Mucosa of stomach (tissue), 1 donor: Measurements from ENCODE around the gene BAHCC1.

Experiments
- H3K27me3 ChIP-seq: one replicate; pipeline ENCODE4 v1.7.0; 2013; ENCODE audit warnings: mild to moderate bottlenecking, low read length; ENCODE audit not compliant: control insufficient read depth, insufficient read depth
- H3K36me3 ChIP-seq: one replicate; pipeline ENCODE4 v1.7.0; 2013; ENCODE audit warnings: low read length; ENCODE audit not compliant: control insufficient read depth, insufficient read depth
- H3K4me1 ChIP-seq: one replicate; pipeline ENCODE4 v1.7.0; 2013; ENCODE audit warnings: mild to moderate bottlenecking, low read length; ENCODE audit not compliant: control insufficient read depth, insufficient read depth
- H3K4me3 ChIP-seq: one replicate; pipeline ENCODE4 v1.7.0; 2013; ENCODE audit warnings: low read length
- H3K9ac ChIP-seq: one replicate; pipeline ENCODE4 v1.7.0; 2013; ENCODE audit warnings: mild to moderate bottlenecking, low read length, moderate library complexity
- H3K9me3 ChIP-seq: one replicate; pipeline ENCODE4 v1.7.0; 2013; ENCODE audit warnings: mild to moderate bottlenecking, low read length, moderate library complexity; ENCODE audit not compliant: control insufficient read depth
- donor health status: Pancreatic carcinoma.

BAHCC1 gene

DNA sequence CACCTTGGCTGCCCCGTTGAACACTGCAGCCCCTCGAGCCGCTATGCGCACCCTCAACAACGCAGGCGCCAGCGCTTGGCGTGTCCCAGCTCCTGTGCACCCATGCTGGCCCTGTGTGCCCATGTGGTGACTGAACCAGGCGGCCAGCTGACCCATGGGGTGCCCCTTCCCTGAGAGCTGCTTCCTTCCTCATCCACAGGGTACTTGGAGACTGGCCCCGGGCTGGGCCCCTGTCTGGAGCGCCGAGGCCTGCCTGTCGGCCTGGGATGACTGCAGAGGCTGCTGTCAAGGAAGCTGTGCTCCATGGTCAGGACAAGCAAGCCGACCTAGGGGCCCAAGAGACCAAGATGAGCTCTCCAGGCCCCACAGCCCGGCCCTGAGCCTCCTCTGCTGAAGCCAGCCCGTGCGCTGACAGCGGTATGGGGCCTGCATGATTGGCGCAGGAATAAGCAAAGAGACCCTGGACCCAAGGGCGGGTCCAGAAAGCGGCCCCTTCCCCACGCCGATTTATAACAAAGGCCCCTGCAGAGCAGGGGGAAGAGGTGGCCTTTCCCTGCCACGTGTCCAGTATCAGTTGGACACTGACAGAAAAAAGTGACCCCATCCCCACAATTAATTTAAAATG is 21.6 kb upstream of the BAHCC1 start:
- no peaks in the 10 kb centered on the region for H3K27me3 ChIP-seq
- H3K9ac ChIP-seq, result no peak overlapping the region
- H3K4me3 ChIP-seq, result no peak overlapping the region
- no peaks in the 10 kb centered on the region for H3K36me3 ChIP-seq
- no peaks in the 10 kb centered on the region for H3K9me3 ChIP-seq
- no peaks in the 10 kb centered on the region for H3K4me1 ChIP-seq

DNA sequence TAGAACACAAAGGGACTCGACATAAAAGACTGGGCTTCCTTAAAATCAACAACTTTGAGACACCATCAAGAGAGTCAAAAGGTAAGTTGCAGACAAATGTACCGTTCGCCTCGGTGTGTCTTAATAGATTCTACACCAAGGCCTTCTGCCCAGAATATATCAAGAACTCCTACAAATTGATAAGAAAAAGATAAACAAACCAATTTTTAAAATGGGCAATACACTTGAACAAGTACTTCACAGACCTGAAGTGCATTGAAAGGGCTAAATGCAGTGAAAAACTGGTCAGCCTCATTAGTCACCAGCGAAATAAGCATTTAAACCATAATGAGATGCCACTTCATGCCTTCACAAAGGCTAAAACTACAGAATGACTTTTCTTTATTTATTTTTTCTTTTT is 20.4 kb upstream of the BAHCC1 start:
- Histone ChIP-seq H3K27me3 (no peaks in the 10 kb centered on the region), H3K36me3 (no peaks in the 10 kb centered on the region), H3K9me3 (no peaks in the 10 kb centered on the region), H3K4me3 (no peak overlapping the region), H3K4me1 (peaks cover 7% of the 10 kb centered on the region), H3K9ac (no peak overlapping the region)

- no peak overlapping the region for H3K9ac ChIP-seq
- no peak overlapping the region for H3K4me3 ChIP-seq
- H3K9me3 ChIP-seq, result no peaks in the 10 kb centered on the region
- H3K36me3 ChIP-seq, result no peaks in the 10 kb centered on the region
- H3K4me1 ChIP-seq, result peaks cover 7% of the 10 kb centered on the region
- no peaks in the 10 kb centered on the region for H3K27me3 ChIP-seq
Observed at GRCh38 chr17:81376946-81377714, 18.1 kb upstream of the BAHCC1 start.

DNA sequence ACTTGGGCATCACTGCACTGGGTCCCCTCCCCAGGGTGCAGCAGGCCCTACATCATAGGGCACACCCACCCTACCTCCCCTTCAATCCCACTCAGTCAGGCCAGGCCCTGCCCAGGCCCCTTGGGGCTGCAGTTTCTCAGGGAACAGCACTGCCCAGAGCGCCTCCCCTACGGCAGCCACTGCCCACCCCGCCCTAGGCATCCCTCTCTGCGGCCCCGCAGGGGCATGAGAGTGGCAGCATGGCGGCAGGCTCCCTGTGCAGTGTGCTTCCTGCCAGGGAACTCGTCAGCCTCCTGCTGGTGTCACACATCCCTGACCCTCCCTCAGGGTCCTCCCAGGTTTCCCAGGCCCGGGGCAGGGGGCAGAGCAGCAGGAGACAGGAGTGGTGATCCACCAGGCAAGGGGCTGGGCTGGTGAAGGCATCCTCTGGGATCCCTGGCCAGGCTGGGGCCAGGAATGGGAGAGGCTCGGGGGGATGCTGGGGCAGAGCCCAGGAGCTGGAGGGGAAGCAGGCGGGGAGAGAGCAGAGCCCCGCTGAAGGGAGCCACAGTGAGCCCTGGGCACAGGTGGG is 16.2 kb upstream of the BAHCC1 start:
- Histone ChIP-seq H3K9ac (peak overlapping the region; percentile 69), H3K9me3 (no peaks in the 10 kb centered on the region), H3K4me1 (peaks cover 7% of the 10 kb centered on the region), H3K4me3 (no peak overlapping the region), H3K27me3 (no peaks in the 10 kb centered on the region), H3K36me3 (no peaks in the 10 kb centered on the region)

DNA sequence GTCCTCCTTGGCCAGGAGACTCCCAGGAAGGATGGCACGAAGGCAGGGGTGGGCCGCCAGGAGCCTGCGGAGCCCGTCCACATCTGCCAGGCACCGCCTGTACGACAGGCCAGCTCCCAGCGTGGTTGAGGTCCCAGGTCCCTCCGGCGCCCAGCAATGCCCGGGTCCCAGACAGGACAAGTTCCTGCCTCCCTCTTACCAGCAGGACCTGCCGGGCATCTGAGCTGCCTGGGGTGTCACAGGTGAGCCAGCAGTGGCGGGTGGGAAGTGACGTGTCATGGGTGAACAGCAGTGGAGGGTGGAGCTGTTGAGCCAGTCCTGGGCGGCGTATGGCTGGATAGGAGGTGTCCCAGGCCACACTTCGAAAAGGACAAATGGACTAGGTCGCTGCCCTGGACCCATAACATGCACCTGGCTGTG is 15.7 kb upstream of the BAHCC1 start:
- Histone ChIP-seq H3K9ac (peak overlapping the region; percentile 69), H3K4me3 (no peak overlapping the region), H3K4me1 (peaks cover 7% of the 10 kb centered on the region), H3K9me3 (no peaks in the 10 kb centered on the region), H3K27me3 (no peaks in the 10 kb centered on the region), H3K36me3 (no peaks in the 10 kb centered on the region)

DNA sequence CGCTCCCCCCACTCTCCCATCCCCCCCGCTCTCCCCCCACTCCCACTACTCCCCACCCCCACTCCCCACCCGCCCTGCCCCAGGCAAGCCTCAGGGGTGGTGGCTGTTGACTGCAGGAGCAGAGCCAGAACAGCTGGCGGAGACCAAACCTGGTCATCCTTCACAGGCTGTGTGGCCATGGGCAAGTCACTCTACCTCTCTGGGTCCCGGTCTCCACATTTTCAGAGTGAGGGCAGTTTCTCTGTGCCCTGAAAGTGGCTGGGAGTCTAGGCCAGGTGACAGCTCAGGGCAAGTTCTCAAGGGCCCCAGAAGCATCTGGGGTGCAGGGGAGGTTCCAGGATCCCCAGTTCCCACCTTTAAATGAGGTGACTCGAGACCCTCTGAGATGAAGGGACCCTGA is 15.1 kb upstream of the BAHCC1 start:
- Histone ChIP-seq H3K9me3 (no peaks in the 10 kb centered on the region), H3K27me3 (peaks cover under 1% of the 10 kb centered on the region), H3K4me3 (no peak overlapping the region), H3K36me3 (no peaks in the 10 kb centered on the region), H3K9ac (no peak overlapping the region), H3K4me1 (peaks cover 7% of the 10 kb centered on the region)

DNA sequence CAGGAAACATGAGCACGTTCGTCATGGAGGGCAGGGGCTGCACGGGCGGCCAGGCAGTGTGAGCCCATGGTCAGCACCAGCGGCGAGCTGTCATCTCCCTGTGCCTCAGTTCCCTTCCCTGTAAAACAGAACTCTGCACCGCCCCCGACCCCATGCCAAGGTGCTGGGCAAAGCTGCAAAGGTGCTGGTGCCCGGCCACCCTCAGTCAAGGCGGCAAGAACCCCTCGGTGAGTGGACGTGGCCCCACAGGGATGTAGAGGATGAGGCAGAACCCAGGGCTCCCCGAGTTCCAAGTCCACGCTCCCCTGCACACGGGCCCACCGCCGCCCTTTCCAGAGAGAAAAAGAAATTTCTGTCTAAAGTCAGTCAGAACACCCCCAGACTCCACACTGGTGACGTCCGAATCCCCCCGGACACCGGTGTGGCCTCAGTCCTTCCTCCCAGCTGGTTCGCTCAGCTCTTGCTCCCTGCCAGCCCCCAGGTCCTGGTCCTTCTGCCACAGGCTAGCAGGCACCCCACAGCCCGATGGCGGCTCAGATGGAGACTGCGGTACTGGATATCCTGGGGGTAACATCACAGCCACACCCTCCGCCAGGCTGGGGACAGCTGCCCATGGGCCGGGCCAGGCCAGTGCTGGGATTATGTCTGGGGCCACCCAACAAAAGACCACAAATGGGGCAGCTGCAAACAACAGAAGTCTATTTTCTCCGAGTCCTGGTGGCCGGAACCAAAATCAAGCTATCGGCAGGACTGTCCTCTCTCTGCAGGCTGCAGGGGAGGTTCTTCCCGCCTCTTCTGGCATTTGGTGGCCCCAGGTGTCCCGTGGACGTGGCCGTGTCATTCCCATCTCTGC is 14.4 kb upstream of the BAHCC1 start:
- H3K9me3 ChIP-seq, result no peaks in the 10 kb centered on the region
- no peak overlapping the region for H3K4me3 ChIP-seq
- H3K36me3 ChIP-seq, result no peaks in the 10 kb centered on the region
- H3K9ac ChIP-seq, result no peak overlapping the region
- H3K27me3 ChIP-seq, result peaks cover 8% of the 10 kb centered on the region
- H3K4me1 ChIP-seq, result peaks cover 13% of the 10 kb centered on the region

DNA sequence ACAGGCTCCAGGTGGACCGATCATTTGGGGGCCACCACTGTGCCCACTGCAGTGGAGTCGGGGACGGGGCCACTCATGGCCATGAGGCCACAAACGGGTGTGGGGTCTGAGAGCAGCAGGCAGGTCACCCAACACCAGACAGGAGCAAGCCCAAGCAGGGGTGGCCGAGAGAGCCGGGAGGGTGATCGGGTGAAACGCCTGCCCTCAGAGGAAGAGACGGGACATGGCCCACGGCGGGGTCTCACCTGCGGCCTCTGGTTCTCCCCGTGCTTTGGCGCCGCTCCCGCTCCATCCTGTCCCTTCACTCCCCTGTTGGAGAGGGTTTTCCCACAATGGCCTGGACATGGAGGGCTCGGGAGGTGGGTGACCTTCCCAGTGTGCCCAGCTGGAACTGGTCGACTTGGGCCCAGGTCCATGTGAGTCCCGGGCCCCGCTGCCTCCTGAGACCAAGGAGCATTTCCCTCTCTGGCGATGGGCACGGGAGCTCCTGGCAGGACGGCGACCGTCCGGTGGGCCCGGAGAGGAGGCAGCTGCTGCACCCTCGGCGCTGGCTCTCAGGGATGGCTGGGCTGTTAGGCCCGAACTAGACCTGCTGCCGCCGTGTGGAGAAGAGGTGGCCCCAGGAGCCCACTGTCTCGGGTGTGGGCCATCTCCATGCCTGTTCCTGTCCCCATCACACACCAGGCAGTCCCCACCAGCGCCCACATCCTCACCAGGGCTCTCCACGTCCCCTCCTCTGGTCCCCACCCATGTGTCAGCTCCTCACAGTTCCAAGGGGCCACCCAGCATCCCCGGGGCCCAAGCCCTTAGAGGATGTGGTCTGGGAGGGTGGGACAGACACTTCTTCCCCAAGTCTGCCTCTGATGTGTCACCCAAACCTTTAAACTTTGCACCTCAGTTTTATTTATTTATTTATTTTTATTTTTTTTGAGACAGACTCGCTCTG is 13.4 kb upstream of the BAHCC1 start:
- H3K4me3 ChIP-seq, result no peak overlapping the region
- no peaks in the 10 kb centered on the region for H3K9me3 ChIP-seq
- peaks cover 13% of the 10 kb centered on the region for H3K27me3 ChIP-seq
- H3K4me1 ChIP-seq, result peaks cover 20% of the 10 kb centered on the region
- H3K9ac ChIP-seq, result no peak overlapping the region
- H3K36me3 ChIP-seq, result no peaks in the 10 kb centered on the region

DNA sequence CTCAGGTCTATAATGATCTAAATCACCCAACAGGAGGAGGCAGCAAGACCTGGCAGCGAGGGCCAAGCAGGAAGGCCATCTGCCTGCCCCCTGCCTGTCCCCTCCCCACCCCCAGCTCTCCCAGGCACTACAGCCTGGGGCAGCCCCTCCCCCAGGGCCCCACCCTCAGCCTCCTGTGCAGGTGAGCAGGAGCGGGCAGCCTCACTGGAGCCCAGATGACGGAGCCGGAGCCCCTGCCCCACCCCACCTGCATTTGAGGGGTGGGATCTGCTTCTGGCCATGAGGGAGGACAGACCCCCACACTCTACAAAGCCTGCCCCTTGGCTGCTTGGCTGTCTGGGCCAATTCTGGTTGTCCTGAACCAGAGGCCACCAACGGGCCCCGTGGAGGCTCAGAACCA is 12.4 kb upstream of the BAHCC1 start:
- Histone ChIP-seq H3K27me3 (peaks cover 13% of the 10 kb centered on the region), H3K9me3 (no peaks in the 10 kb centered on the region), H3K9ac (no peak overlapping the region), H3K36me3 (no peaks in the 10 kb centered on the region), H3K4me3 (no peak overlapping the region), H3K4me1 (peaks cover 23% of the 10 kb centered on the region)

DNA sequence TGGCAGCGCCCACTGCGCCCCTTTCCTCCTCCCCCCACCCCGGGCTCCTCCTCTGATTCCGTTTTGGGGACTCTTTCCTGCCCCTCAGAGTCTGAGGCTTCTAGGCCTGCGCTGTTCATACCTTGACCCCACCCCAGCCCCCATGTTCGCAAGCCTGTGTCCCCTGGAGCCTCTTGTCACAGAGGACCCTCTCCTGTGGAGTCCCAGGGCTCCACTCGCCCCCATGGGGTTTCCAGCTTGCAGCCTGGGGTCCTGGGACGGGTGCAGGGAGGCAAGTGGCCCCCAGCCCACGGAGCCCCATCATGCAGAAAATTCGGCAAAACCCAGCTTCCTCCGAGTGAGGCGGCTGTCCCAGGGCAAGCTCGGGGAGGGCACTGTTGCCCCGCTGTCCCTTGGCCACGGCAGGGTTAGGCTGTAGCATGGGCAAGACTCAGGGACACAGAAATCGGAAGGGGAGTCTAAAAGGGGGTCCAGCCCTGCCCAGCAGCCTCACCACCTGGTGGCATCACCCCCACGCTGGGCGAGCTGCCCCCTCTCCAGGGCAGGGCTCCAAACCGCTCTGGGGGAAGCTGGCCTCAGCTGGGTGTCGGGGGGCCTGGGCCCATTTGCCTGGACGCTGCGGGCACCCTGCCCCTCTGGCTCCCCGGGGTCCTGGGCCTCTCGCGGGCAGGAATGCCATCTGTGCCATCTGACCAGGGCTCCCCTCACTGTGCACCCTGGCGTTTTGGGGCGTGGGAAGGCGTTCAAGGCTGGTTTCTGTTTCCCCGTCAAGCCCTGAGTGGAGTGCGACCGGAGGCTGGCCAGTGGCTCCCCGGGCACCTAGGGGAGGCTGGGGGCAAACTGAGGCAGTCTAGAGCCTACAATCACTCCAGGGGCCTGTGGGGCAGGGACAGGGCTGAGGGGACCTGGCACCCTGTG is 11.5 kb upstream of the BAHCC1 start:
- no peak overlapping the region for H3K4me3 ChIP-seq
- H3K27me3 ChIP-seq, result peaks cover 13% of the 10 kb centered on the region
- no peaks in the 10 kb centered on the region for H3K9me3 ChIP-seq
- H3K9ac ChIP-seq, result no peak overlapping the region
- peaks cover 32% of the 10 kb centered on the region for H3K4me1 ChIP-seq
- H3K36me3 ChIP-seq, result no peaks in the 10 kb centered on the region
